GM18526 (cell line): ENCODE results near the gene UBAP1.

Experiments
- POLR2A ChIP-seq: IDR thresholded peaks from 3 replicates; pipeline ENCODE4 v1.6.1; 2011; ENCODE audit not compliant: insufficient read length; ENCODE audit errors: extremely low read depth

Gene UBAP1

GRCh38 chr9:34252016-34252415, 73.2 kb downstream of the UBAP1 start:
- no peak for TF ChIP-seq POLR2A

- no peak for TF ChIP-seq POLR2A
Measured at GRCh38 chr9:34252670-34253459, 74.0 kb downstream of the UBAP1 start.

- TF ChIP-seq POLR2A: no peak
Measured at GRCh38 chr9:34253460-34253837, 74.6 kb downstream of the UBAP1 start.

GRCh38 chr9:34254141-34254913, 75.5 kb downstream of the UBAP1 start:
- TF ChIP-seq POLR2A: no peak

- no peak for TF ChIP-seq POLR2A
Measured at GRCh38 chr9:34254966-34255825, 76.4 kb downstream of the UBAP1 start.

- TF ChIP-seq POLR2A: no peak
Measured at GRCh38 chr9:34256104-34256503, 77.3 kb downstream of the UBAP1 start.

GRCh38 chr9:34256987-34257585, 78.2 kb downstream of the UBAP1 start:
- no peak for TF ChIP-seq POLR2A

GRCh38 chr9:34259315-34259714, 80.5 kb downstream of the UBAP1 start:
- TF ChIP-seq POLR2A: no peak

GRCh38 chr9:34262971-34263370, 84.1 kb downstream of the UBAP1 start:
- no peak for TF ChIP-seq POLR2A

- TF ChIP-seq POLR2A: no peak
Measured at GRCh38 chr9:34267660-34268059, 88.8 kb downstream of the UBAP1 start.

- TF ChIP-seq POLR2A: no peak
Measured at GRCh38 chr9:34271265-34272006, 92.6 kb downstream of the UBAP1 start.

- no peak for TF ChIP-seq POLR2A
Measured at GRCh38 chr9:34272101-34272541, 93.3 kb downstream of the UBAP1 start.

- TF ChIP-seq POLR2A: no peak
Measured at GRCh38 chr9:34275811-34276210, 97.0 kb downstream of the UBAP1 start.

GRCh38 chr9:34276772-34277171, 97.9 kb downstream of the UBAP1 start:
- no peak for TF ChIP-seq POLR2A
